Measurements from ENCODE around the gene CARMIL3.
A peak's percentile ranks its signal among the peaks of the same experiment; 100 is the strongest.

The CARMIL3 gene

GRCh38 chr14:24080142-24080530 lies 28.3 kb downstream of the CARMIL3 start:
- no peak for DNase-seq

- peak; percentile 72 for DNase-seq
Measured at GRCh38 chr14:24080888-24081738, 29.3 kb downstream of the CARMIL3 start.

- DNase-seq: no peak
Measured at GRCh38 chr14:24081739-24082211, 30.0 kb downstream of the CARMIL3 start.

- no peak for DNase-seq
Measured at GRCh38 chr14:24082411-24083080, 30.7 kb downstream of the CARMIL3 start.

- DNase-seq: no peak
Measured at GRCh38 chr14:24083462-24083861, 31.7 kb downstream of the CARMIL3 start.

- DNase-seq: no peak
Measured at GRCh38 chr14:24084440-24084839, 32.6 kb downstream of the CARMIL3 start.

- no peak for DNase-seq
Measured at GRCh38 chr14:24085215-24085614, 33.4 kb downstream of the CARMIL3 start.

- DNase-seq: peak; percentile 47
Measured at GRCh38 chr14:24086193-24086955, 34.6 kb downstream of the CARMIL3 start.

- DNase-seq: no peak
Measured at GRCh38 chr14:24087004-24087403, 35.2 kb downstream of the CARMIL3 start.

GRCh38 chr14:24088095-24088494 lies 36.3 kb downstream of the CARMIL3 start:
- no peak for DNase-seq

- DNase-seq: no peak
Measured at GRCh38 chr14:24089890-24090289, 38.1 kb downstream of the CARMIL3 start.

GRCh38 chr14:24092110-24092504 lies 40.3 kb downstream of the CARMIL3 start:
- no peak for DNase-seq

- DNase-seq: no peak
Measured at GRCh38 chr14:24092505-24093206, 40.8 kb downstream of the CARMIL3 start.

- no peak for DNase-seq
Measured at GRCh38 chr14:24093207-24093900, 41.5 kb downstream of the CARMIL3 start.

GRCh38 chr14:24093901-24094840 lies 42.4 kb downstream of the CARMIL3 start, which contains the start of gene PCK2:
Gene PCK2, plus strand, starts transcription at chr14:24094311. Its CDS starts 95 bp downstream, at chr14:24094406.
- peak; percentile 99 for DNase-seq

- no peak for DNase-seq
Measured at GRCh38 chr14:24094841-24095270, 43.0 kb downstream of the CARMIL3 start.

GRCh38 chr14:24095271-24096068 lies 43.7 kb downstream of the CARMIL3 start:
- peak; percentile 84 for DNase-seq

- DNase-seq: no peak
Measured at GRCh38 chr14:24096545-24097181, 44.9 kb downstream of the CARMIL3 start.

GRCh38 chr14:24098229-24098926 lies 46.6 kb downstream of the CARMIL3 start:
- DNase-seq: no peak
